SH-SY5Y (cell line): ENCODE data around the gene TSPO.

Experiments used
- GATA2 ChIP-seq: IDR thresholded peaks from 2 replicates; pipeline ENCODE4 v1.6.1; 2011; ENCODE audit warnings: mild to moderate bottlenecking, low read depth, low read length
- GATA3 ChIP-seq: IDR thresholded peaks from 2 replicates; pipeline ENCODE4 v1.6.1; 2011; ENCODE audit warnings: low read depth, mild to moderate bottlenecking, low read length, moderate library complexity

- no peak for TF ChIP-seq GATA3
- TF ChIP-seq GATA2, result no peak
Observed at GRCh38 chr22:43212434-43212952, 61.1 kb downstream of the TSPO start.
